C1 segment of cervical spinal cord (tissue), 14 donors: ENCODE measurements around the gene SIGLEC1.

Experiments
- DNase-seq, 14 donors: peaks; one replicate each; lab custom pipeline; 2025; lab: John Stamatoyannopoulos, UW

SIGLEC1 gene

GRCh38 chr20:3712279-3712873, at the start of gene SIGLEC1:
Gene SIGLEC1 (minus strand): TSS chr20:3712600. CDS start chr20:3707128, 5,472 bp downstream.
- DNase-seq, result peak in 7 of 14 donors; percentile 13 to 56 (median 21)

GRCh38 chr20:3760655-3761348, 48.4 kb upstream of the SIGLEC1 start:
- DNase-seq, result no peak

- DNase-seq, result no peak
Measured at GRCh38 chr20:3759884-3760283, 47.5 kb upstream of the SIGLEC1 start.

- no peak for DNase-seq
Measured at GRCh38 chr20:3759316-3759823, 47.0 kb upstream of the SIGLEC1 start.

GRCh38 chr20:3758566-3758965, 46.2 kb upstream of the SIGLEC1 start:
- no peak for DNase-seq

- no peak for DNase-seq
Measured at GRCh38 chr20:3757268-3757667, 44.9 kb upstream of the SIGLEC1 start.

- DNase-seq, result peak in 5 of 14 donors; percentile 17 to 70 (median 43)
Measured at GRCh38 chr20:3755814-3756480, 43.5 kb upstream of the SIGLEC1 start.

- no peak for DNase-seq
Measured at GRCh38 chr20:3755269-3755668, 42.9 kb upstream of the SIGLEC1 start.

- no peak for DNase-seq
Measured at GRCh38 chr20:3754276-3754630, 41.9 kb upstream of the SIGLEC1 start.

GRCh38 chr20:3753501-3754275, 41.3 kb upstream of the SIGLEC1 start:
- DNase-seq, result no peak

- peak in 7 of 14 donors; percentile 14 to 42 (median 22) for DNase-seq
Measured at GRCh38 chr20:3753098-3753497, 40.7 kb upstream of the SIGLEC1 start.

- DNase-seq, result no peak
Measured at GRCh38 chr20:3752386-3752759, 40.0 kb upstream of the SIGLEC1 start.

- DNase-seq, result peak in 3 of 14 donors; percentile 20 to 31 (median 21)
Measured at GRCh38 chr20:3751675-3752385, 39.4 kb upstream of the SIGLEC1 start.

- DNase-seq, result no peak
Measured at GRCh38 chr20:3751305-3751674, 38.9 kb upstream of the SIGLEC1 start.

- DNase-seq, result peak in 3 of 14 donors; percentile 4 to 46 (median 22)
Measured at GRCh38 chr20:3749689-3750531, 37.5 kb upstream of the SIGLEC1 start.

- no peak for DNase-seq
Measured at GRCh38 chr20:3749087-3749688, 36.8 kb upstream of the SIGLEC1 start.

GRCh38 chr20:3748073-3748472, 35.7 kb upstream of the SIGLEC1 start:
- no peak for DNase-seq

GRCh38 chr20:3747471-3747870, 35.1 kb upstream of the SIGLEC1 start:
- DNase-seq, result no peak

GRCh38 chr20:3745686-3746173, 33.3 kb upstream of the SIGLEC1 start:
- no peak for DNase-seq
